SK-N-SH (cell line): ENCODE measurements around the gene MBP. TPM values are rescaled to one million over a fixed set of nuclear protein-coding genes. Genes with fewer than 3 reads are reported as not detected.

Source experiments
- CTCF ChIA-PET: fragments of 300-600, 350-600 bp; formaldehyde crosslinking; extraction: SDS; loops from one replicate; lab custom pipeline; 2021; lab: Yijun Ruan, JAX
- POLR2A ChIA-PET: fragments of 350-600 bp; sonication (Branson Sonifier 250); formaldehyde crosslinking; extraction: SDS; loops from one replicate; lab custom pipeline; 2020; ENCODE audit warnings: antibody characterized with exemption, inconsistent platforms; lab: Yijun Ruan, JAX
- DNase-seq: peaks from one replicate; pipeline ENCODE4 v3.0.0; 2012
- H2AFZ ChIP-seq: fragments of 200-600 bp; sonication (generic); 2 replicates; pipeline ENCODE4 v1.8.1; 2016; ENCODE audit warnings: antibody characterized with exemption, mild to moderate bottlenecking, low read depth
- H3F3A ChIP-seq: fragments of 200-600 bp; sonication (generic); replicated peaks from 2 replicates; pipeline ENCODE3; 2016; ENCODE audit warnings: antibody characterized with exemption, mild to moderate bottlenecking; ENCODE audit not compliant: insufficient read depth
- H3K27ac ChIP-seq, 2 experiments: fragments of 200-500 bp in 1 of 2; fragments of 200-600 bp in 1 of 2; sonication (Bioruptor generic) in 1 of 2; sonication (generic), shearing (Covaris generic) in 1 of 2; 2 replicates each; pipeline versions ENCODE4 v1.5.1 to v1.6.1; 2014 to 2016; ENCODE audit warnings: low read depth in 2 of 2, inconsistent platforms in 1 of 2, low read length in 1 of 2, mild to moderate bottlenecking in 1 of 2, mixed read lengths in 1 of 2
- H3K27me3 ChIP-seq: fragments of 200-600 bp; sonication (generic), shearing (Covaris generic); 2 replicates; pipeline ENCODE4 v1.6.1; 2016; ENCODE audit warnings: mixed run types; ENCODE audit not compliant: insufficient read depth
- H3K36me3 ChIP-seq, 2 experiments: fragments of 200-500 bp in 1 of 2; fragments of 200-600 bp in 1 of 2; sonication (Bioruptor generic) in 1 of 2; sonication (generic) in 1 of 2; replicated peaks in 1 of 2; 2 replicates each; pipeline versions ENCODE3 to v1.5.1; 2014 to 2016; ENCODE audit warnings: low read length in 1 of 2, mild to moderate bottlenecking in 1 of 2; ENCODE audit not compliant: insufficient read depth in 2 of 2, control insufficient read depth in 1 of 2
- H3K4me1 ChIP-seq, 2 experiments: fragments of 200-500 bp in 1 of 2; fragments of 200-600 bp in 1 of 2; sonication (Bioruptor generic) in 1 of 2; sonication (generic), shearing (Covaris generic) in 1 of 2; 2 replicates each; pipeline versions ENCODE4 v1.5.1 to v1.6.1; 2014 to 2016; ENCODE audit warnings: low read depth in 1 of 2, low read length in 1 of 2, mixed run types in 1 of 2; ENCODE audit not compliant: insufficient read depth in 2 of 2, control insufficient read depth in 1 of 2
- H3K4me2 ChIP-seq: fragments of 200-600 bp; sonication (generic), shearing (Covaris generic); 2 replicates; pipeline ENCODE4 v1.6.1; 2017; ENCODE audit warnings: mixed run types
- H3K4me3 ChIP-seq, 2 experiments: fragments of 200-500 bp in 1 of 2; fragments of 200-600 bp in 1 of 2; sonication (Bioruptor generic) in 1 of 2; sonication (generic), shearing (Covaris generic) in 1 of 2; 2 replicates each; pipeline versions ENCODE4 v1.5.1 to v1.8.1; 2014 to 2016; ENCODE audit warnings: low read depth in 2 of 2, inconsistent platforms in 1 of 2, low read length in 1 of 2, mild to moderate bottlenecking in 1 of 2, mixed read lengths in 1 of 2, moderate library complexity in 1 of 2
- H3K79me2 ChIP-seq: fragments of 200-600 bp; sonication (generic); 2 replicates; pipeline ENCODE4 v1.8.1; 2017; ENCODE audit warnings: mild to moderate bottlenecking; ENCODE audit not compliant: insufficient read depth
- H3K9ac ChIP-seq: fragments of 200-600 bp; sonication (generic); 2 replicates; pipeline ENCODE4 v1.6.1; 2017; ENCODE audit warnings: mixed run types
- H3K9me2 ChIP-seq: fragments of 200-600 bp; sonication (generic); 2 replicates; pipeline ENCODE4 v1.6.1; 2017; ENCODE audit warnings: mixed run types
- H3K9me3 ChIP-seq: fragments of 200-600 bp; sonication (generic); 2 replicates; pipeline ENCODE4 v1.6.1; 2017; ENCODE audit warnings: mixed run types, mild to moderate bottlenecking, moderate library complexity
- H4K20me1 ChIP-seq: fragments of 200-600 bp; sonication (generic); 2 replicates; pipeline ENCODE4 v1.6.1; 2017; ENCODE audit warnings: mild to moderate bottlenecking, mixed run types; ENCODE audit not compliant: insufficient read depth
- EP300 ChIP-seq, 2 experiments: IDR thresholded peaks; 2 replicates each; pipeline versions ENCODE4 v1.4.0 to v1.6.1; 2012; ENCODE audit warnings: borderline replicate concordance in 1 of 2, low read depth in 1 of 2, low read length in 1 of 2
- EZH2phosphoT487 ChIP-seq: fragments of 200-600 bp; sonication (generic); IDR thresholded peaks from 2 replicates; pipeline ENCODE4 v1.6.1; 2017; ENCODE audit warnings: low read depth, mixed run types, mild to moderate bottlenecking, antibody characterized with exemption, moderate library complexity, borderline replicate concordance
- FOXM1 ChIP-seq: IDR thresholded peaks from 2 replicates; pipeline ENCODE4 v1.4.0; 2012; ENCODE audit warnings: low read depth, mild to moderate bottlenecking
- GABPA ChIP-seq: IDR thresholded peaks from 2 replicates; pipeline ENCODE4 v1.4.0; 2012; ENCODE audit warnings: low read depth, mild to moderate bottlenecking
- GATA2 ChIP-seq: sonication (generic); formaldehyde crosslinking; IDR thresholded peaks from 2 replicates; pipeline ENCODE4 v1.5.0; 2020; ENCODE audit warnings: mild to moderate bottlenecking, missing genetic modification reagents
- IRF3 ChIP-seq: fragments of 150-350 bp; IDR thresholded peaks from 2 replicates; pipeline ENCODE4 v1.6.1; 2016; ENCODE audit warnings: mild to moderate bottlenecking, low read depth, low read length
- MEF2A ChIP-seq: IDR thresholded peaks from 2 replicates; pipeline ENCODE4 v1.4.0; 2012; ENCODE audit warnings: low read depth, borderline replicate concordance
- NRF1 ChIP-seq: IDR thresholded peaks from 2 replicates; pipeline ENCODE4 v1.6.1; 2012; ENCODE audit warnings: low read depth, mild to moderate bottlenecking, low read length
- TAF1 ChIP-seq: IDR thresholded peaks from 2 replicates; pipeline ENCODE4 v1.6.1; 2012; ENCODE audit warnings: low read depth, mild to moderate bottlenecking, low read length, moderate library complexity, borderline replicate concordance
- TEAD4 ChIP-seq: IDR thresholded peaks from 2 replicates; pipeline ENCODE4 v1.4.0; 2012; ENCODE audit warnings: mild to moderate bottlenecking, borderline replicate concordance; ENCODE audit not compliant: insufficient read depth
- USF2 ChIP-seq: fragments of 150-350 bp; IDR thresholded peaks from 2 replicates; pipeline ENCODE4 v1.6.1; 2017; ENCODE audit warnings: antibody characterized with exemption, low read length, low read depth, borderline replicate concordance
- YY1 ChIP-seq: IDR thresholded peaks from 2 replicates; pipeline ENCODE4 v1.4.0; 2012; ENCODE audit warnings: low read depth, mild to moderate bottlenecking
- ZBTB33 ChIP-seq: IDR thresholded peaks from 2 replicates; pipeline ENCODE4 v1.4.0; 2012; ENCODE audit warnings: low read depth, borderline replicate concordance
- WGBS: methylation state at CpG from one replicate; pipeline ENCODE4 v1.1.6; 2017; ENCODE audit warnings: low lambda C conversion rate; 5-methylcytosine and 5-hydroxymethylcytosine counted together
- polyA plus RNA-seq, 3 experiments: library from polyadenylated mRNA; depleted of rRNA; stranded (reverse); fragments of >200 nt; gene quantifications; 2 replicates each; pipeline ENCODE4 v1.2.3, GENCODE V29; 2012

Gene MBP
- polyA plus RNA-seq, 1 of the 3 experiments (the other 2 are of a cell fraction) = 1.6 TPM

- Histone ChIP-seq H3K36me3 (no peaks in the 10 kb centered on the region), H3K4me1 (no peaks in the 10 kb centered on the region), H3K9ac (no peak overlapping the region), H3K4me2 (no peak overlapping the region), H3K9me3 (no peaks in the 10 kb centered on the region), H3K79me2 (no peaks in the 10 kb centered on the region), H4K20me1 (no peaks in the 10 kb centered on the region), H3K4me3 (no peak overlapping the region), H3F3A (no peaks in the 10 kb centered on the region), H3K27me3 (no peaks in the 10 kb centered on the region), H3K9me2 (no peaks in the 10 kb centered on the region), H3K27ac (no peak overlapping the region), H2AFZ (no peak overlapping the region)
- ChIA-PET POLR2A (no interaction called here), CTCF (interaction anchor here (0.6 to 5.9 kb wide), 6 partner anchors 8 to 41 kb away, joined by 3 to 41 read pairs (median 4); no protein-coding TSS in a partner anchor)
- DNase-seq = no peak
- TF ChIP-seq GABPA (no peak), EZH2phosphoT487 (no peak), USF2 (no peak), ZBTB33 (no peak), FOXM1 (no peak), TEAD4 (no peak), EP300 (IDR thresholded peaks at IDR 0.05; ENCODE audit: borderline replicate concordance in 1 of 2, low read depth in 1 of 2, low read length in 1 of 2) (no peak), GATA2 (CRISPR knock-in tag) (no peak)
- WGBS = 87% methylated on average over 15 of the region's 18 CpGs
These were observed 118.6 kb downstream of the MBP start for GRCh38 chr18:77013811-77014521.

- Histone ChIP-seq H3K27ac (no peak overlapping the region), H2AFZ (no peak overlapping the region), H3K4me3 (no peak overlapping the region), H3K4me2 (no peak overlapping the region), H3K79me2 (no peaks in the 10 kb centered on the region), H4K20me1 (no peaks in the 10 kb centered on the region), H3K9me2 (no peaks in the 10 kb centered on the region), H3K4me1 (no peaks in the 10 kb centered on the region), H3F3A (no peaks in the 10 kb centered on the region), H3K36me3 (no peaks in the 10 kb centered on the region), H3K9me3 (no peaks in the 10 kb centered on the region), H3K27me3 (no peaks in the 10 kb centered on the region), H3K9ac (no peak overlapping the region)
- DNase-seq = no peak
- CTCF ChIA-PET = interaction anchor here (0.8 to 5.9 kb wide), 4 partner anchors 10 to 29 kb away, joined by 3 to 41 read pairs (median 5); no protein-coding TSS in a partner anchor
- POLR2A ChIA-PET = no interaction called here
- WGBS = 81% methylated on average over 6 of the region's 6 CpGs
- no peak for TF ChIP-seq GATA2 (CRISPR knock-in tag)
- TF ChIP-seq EZH2phosphoT487 = no peak
- no peak for TF ChIP-seq MEF2A
- TF ChIP-seq USF2 = no peak
- no peak for TF ChIP-seq YY1
- no peak for TF ChIP-seq TAF1
- TF ChIP-seq EP300 (IDR thresholded peaks at IDR 0.05; ENCODE audit: borderline replicate concordance in 1 of 2, low read depth in 1 of 2, low read length in 1 of 2) = no peak
- no peak for TF ChIP-seq ZBTB33
- TF ChIP-seq IRF3 = no peak
- TF ChIP-seq GABPA = no peak
- TF ChIP-seq NRF1 = no peak
- TF ChIP-seq, all 33 proteins: peak for 0
These were observed 119.6 kb downstream of the MBP start for GRCh38 chr18:77012806-77013541.
